Breast epithelium (tissue), 3 donors: ENCODE results near the gene AHCYL1.

Experiments
- CTCF ChIP-seq, 3 donors: fragments of 450-650 bp; IDR thresholded peaks; one replicate each; pipeline ENCODE4 v1.5.1; 2016 to 2017; ENCODE audit warnings: antibody characterized with exemption in 3 of 3, mild to moderate bottlenecking in 3 of 3, moderate library complexity in 3 of 3
- POLR2A ChIP-seq: fragments of 450-650 bp; IDR thresholded peaks from one replicate; pipeline ENCODE4 v1.6.1; 2016; ENCODE audit warnings: antibody characterized with exemption, mild to moderate bottlenecking, moderate library complexity
- POLR2AphosphoS5 ChIP-seq, 3 donors: sonication (generic); formaldehyde crosslinking; IDR thresholded peaks; one replicate each; pipeline ENCODE4 v1.6.1; 2017; ENCODE audit warnings: antibody characterized with exemption in 3 of 3

GRCh38 chr1:109979489-109980091, 5.0 kb upstream of the AHCYL1 start:
- TF ChIP-seq POLR2A (no peak), CTCF (IDR thresholded peaks at IDR 0.05) (no peak), POLR2AphosphoS5 (IDR thresholded peaks at IDR 0.05) (peak; percentile 25 to 28 (median 25))
